ENCODE data around the gene CYP4X1.
"Not testable (repeated sequence)": the region's sequence is repeated elsewhere in the genome, so short reads cannot be mapped to it uniquely, and the experiment has no call there.

Gene CYP4X1

GRCh38 chr1:47023268-47024140 lies at the start of gene CYP4X1:
Gene CYP4X1 (plus strand): TSS chr1:47023669. CDS start chr1:47023818, 149 bp downstream.
- DNase-seq, result no peak

DNA sequence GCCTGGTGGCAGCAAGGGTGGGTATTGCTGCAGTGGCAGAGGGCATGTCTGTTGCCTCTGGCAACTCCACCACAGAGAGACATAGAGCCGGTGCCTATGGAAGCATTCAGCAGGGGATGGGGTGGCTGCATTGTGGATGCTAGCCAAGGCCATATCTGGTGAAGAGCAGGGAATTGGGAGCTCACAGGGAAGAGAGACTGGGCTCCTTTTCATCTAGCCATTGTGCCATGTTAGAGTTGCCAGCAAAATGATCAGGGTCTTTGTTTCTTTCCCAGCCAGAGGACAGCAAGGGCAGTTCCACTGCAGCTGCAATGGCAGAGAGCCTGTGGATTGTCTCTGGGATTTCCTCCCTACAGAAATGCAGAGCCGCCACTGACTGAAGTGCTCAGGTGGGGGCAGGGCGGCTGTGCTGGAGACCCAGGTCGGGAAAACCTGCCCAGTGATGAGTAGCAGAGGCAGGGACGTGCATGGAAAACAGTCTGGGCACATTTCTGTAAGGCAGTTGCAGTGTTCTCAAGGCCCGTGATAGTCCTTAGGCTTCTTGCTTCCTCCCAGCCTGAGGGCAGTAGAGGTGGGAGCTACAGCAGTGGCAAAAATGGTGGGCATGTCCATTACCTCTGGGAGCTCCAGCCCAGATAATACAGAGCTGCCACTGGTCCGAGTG lies 40.2 kb upstream of the CYP4X1 start:
- no peak for DNase-seq

DNA sequence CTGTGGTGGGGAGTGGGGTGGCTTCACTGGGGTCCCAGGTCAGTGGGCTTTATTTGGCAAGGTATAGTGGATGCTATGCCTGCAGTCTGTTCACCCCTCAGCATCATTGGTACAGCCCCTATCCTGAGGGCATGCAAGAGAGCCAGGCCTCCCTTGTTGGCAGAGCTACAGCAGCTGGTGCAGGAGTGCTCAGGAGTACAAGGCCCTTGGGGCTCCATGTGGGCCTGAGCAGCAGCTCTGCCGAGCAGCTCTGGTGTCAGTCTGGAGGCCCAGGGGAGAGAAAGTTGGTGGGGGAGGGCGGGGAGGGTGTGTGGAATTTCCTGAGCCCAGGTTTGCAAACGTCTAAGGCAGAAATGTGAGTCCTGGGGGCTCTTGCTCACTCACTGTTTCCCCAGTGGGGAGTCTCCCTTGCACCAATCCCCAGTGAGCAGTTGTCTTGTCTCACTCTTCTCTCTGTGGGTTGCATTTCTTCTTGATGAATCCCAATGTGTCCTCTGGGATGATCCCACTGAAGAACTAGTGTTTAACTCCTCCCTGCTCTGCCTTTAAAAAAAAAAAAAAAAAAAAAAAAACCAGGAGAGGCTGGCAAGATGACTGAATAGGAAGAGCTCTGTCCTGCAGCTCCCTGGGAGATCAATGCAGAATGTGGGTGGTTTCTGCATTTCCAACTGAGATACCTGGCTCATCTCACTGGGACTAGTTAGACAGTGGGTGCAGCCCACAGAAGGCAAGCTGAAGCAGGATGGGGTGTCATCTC lies 39.5 kb upstream of the CYP4X1 start:
- DNase-seq, result no peak

DNA sequence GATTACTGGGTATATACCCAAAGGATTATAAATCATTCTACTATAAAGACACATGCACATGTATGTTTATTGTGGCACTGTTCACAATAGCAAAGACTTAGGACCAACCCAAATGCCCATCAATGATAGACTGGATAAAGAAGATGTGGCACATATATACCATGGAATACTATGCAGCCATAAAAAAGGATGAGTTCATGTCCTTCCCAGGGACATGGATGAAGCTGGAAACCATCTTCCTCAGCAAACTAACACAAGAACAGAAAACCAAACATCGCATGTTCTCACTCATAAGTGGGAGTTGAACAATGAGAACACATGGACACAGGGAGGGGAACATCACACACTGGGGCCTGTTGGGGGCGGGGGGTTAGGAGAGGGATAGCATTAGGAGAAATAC lies 32.9 kb upstream of the CYP4X1 start:
- DNase-seq, result not testable (repeated sequence)

- DNase-seq, result no peak
These were observed 32.2 kb upstream of the CYP4X1 start for GRCh38 chr1:46991083-46991923.

DNA sequence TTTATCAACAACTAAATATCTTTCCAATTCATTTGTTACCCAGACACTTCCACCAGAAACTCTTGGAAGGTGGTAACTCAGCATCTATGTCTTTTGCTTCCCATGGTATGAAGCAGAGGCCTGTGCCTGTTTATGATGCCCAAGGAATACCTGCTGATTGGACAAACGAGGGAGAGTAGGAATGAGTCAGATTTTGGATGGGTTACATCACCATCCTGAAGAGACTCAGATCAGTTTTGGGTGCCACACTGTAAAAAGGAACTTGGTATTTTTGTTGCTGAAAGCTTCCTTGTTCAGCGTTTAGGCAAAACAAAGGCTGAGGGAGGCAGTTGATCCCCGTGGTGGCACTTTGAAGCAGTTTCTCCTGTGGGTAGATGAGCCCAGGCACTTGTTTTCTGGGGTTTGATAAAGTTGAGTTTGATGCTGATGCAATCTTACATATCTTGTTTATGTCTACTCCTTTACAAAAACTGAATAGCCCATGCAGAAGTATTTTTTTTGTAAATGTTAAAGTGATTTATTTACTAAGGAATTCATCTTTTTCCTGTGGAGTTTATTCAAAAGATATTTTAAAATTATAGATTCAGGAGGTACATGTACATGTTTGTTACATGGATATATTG lies 26.7 kb upstream of the CYP4X1 start:
- no peak for DNase-seq

GRCh38 chr1:47002211-47002610 lies 21.3 kb upstream of the CYP4X1 start:
- DNase-seq, result no peak

DNA sequence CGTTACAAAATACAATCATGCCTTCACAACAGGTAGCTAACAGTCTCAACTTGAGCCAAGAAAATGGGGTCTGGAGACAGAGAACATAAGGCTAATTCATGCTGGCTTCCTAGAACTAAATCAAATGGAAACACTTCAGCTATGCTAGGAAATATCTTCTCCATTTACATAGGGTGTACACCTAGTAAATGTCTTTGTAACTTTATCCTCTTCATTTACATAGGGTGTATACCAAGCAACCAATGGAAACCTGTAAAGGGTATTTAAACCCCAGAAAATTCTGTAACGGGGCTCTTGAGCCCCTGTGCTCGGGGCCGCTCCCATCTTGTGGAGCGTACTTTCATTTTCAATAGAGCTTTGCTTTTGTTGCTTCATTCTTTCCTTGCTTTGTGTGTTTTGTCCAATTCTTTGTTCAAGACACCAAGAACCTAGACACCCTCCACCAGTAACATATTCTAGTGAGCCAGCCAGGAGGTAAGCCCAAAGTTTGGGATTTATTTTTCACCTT lies 19.5 kb upstream of the CYP4X1 start:
- DNase-seq, result no peak

DNA sequence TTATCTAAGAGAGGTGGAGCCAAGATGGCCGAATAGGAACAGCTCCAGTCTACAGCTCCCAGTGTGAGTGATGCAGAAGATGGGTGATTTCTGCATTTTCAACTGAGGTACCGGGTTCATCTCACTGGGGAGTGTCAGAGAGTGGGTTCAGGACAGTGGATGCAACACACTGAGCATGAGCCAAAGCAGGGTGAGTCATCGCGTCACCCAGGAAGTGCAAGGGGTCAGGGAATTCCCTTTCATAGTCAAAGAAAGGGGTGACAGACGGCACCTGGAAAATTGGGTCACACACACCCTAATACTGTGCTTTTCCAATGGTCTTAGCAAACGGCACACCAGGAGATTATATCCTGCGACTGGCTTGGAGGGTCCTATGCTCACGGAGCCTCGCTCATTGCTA lies 17.0 kb upstream of the CYP4X1 start:
- DNase-seq, result not testable (repeated sequence)

DNA sequence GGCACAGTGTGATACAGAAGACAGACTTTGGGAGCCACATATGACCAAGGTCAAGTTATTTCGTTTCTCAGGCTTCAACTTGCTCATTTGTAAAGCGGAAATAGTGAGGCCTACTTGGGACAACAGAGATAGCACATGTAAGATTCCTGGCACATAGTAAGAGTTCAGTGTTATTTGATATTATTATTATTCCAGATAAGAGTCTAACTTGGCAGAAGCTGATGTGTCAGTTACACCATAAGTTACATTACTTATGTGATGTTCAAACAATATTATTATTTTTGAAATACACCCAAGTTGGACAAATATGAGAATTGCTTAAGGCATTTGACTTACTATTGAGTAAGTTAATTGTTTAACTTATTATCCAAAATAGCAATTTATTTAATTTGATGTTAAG lies 10.2 kb upstream of the CYP4X1 start:
- no peak for DNase-seq

DNA sequence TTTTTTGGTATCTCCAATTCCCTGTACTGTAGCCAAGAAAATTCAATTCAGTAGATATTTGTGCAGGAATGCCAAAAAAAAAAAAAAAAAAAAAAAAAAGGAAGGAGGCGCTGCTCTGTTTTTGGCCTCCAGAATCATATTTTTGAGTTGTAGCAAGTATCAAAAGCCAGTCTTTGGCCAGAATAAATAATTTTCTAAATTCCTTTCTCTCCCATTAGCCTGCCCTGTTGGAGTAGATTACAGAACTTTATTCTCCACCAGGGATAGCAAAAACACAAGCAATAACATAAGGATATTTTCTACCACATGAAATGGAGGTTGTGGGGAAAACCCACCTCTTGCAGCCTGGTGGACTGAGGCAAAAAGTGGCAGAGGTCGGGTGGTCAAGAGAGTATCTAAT lies 2.4 kb upstream of the CYP4X1 start:
- DNase-seq, result no peak

DNA sequence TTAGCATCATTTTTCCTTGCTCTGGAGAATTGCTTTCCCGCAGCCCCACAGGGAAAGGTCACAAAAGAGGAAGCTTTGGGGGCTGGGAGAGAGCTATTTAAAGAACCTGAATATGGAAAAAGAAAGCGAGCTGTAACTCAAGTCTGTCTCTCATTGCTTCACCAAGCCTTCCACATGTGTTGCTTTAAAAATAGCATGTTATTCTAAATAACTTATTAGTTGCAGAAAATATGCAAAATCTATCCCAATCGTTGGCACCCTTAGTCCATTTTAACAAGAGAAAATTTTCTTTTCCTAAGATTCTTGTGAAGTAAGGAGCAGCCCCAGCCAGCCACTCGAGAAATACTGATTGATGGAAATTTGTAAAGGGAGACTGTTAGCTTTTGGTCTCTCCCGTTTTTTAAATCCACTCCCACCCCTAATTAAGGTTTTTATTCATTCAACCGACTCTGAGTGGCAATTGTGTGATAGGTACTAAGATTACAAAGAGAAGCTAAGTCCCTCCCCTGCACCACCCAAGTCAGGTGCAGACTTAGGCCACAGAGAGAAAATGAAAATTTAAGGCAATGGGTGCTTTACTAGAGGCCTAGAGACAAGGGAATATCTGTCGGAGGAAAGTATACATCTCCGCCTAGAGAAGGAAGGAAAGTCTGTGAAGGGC lies 802 bp downstream of the CYP4X1 start:
- DNase-seq, result no peak

DNA sequence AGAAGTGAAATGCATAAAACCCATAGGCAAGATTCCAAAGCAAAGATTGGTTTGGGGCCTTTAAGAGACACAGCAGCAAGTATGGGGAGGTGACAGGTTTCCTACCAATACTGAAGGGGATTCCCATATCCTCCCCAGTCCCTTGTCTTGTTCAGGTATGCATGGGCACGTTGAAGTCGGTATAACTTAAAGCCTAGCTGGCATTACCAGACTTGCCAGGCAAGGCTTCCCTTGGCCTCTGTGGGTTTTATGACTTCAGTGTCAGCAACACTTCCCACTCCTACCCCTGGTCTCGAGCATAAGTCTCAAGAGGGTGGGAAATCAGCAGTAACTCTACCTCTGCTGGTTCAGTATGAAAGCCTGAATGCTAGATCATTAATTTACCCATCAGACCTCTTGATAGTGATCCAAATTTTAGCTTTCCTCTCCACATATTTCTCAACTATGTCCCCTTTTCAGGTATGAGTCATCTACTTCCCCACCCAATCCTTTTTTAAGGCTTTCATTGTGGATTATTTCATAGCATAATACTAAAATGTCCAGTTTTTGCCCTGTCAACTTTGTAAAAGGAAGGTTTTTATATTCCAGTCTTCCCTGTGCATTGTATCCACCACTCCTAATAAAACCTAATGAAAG lies 6.8 kb downstream of the CYP4X1 start:
- DNase-seq, result no peak

- DNase-seq, result no peak
These were observed 7.6 kb downstream of the CYP4X1 start for GRCh38 chr1:47031059-47031458.

GRCh38 chr1:47031585-47031984 lies 8.1 kb downstream of the CYP4X1 start:
- DNase-seq, result no peak

DNA sequence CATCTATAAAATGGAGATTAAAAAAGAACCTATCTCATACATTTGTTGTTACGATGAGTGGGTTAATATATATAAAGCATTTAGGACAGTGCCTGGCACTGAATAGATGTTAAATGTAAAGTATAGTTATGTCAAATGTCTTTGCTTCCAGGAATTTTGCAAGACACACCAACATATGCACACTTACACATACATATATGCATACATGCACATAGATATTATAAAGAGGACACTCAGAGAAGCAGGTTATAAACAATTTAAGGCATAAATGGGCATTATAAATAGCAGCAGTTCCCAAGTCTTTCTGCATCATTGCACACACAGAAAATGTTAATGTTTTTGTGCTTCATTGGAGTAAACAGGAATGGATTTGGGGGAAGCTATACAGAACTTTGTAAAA lies 13.3 kb downstream of the CYP4X1 start:
- no peak for DNase-seq

- no peak for DNase-seq
These were observed 35.9 kb downstream of the CYP4X1 start for GRCh38 chr1:47059376-47059775.

DNA sequence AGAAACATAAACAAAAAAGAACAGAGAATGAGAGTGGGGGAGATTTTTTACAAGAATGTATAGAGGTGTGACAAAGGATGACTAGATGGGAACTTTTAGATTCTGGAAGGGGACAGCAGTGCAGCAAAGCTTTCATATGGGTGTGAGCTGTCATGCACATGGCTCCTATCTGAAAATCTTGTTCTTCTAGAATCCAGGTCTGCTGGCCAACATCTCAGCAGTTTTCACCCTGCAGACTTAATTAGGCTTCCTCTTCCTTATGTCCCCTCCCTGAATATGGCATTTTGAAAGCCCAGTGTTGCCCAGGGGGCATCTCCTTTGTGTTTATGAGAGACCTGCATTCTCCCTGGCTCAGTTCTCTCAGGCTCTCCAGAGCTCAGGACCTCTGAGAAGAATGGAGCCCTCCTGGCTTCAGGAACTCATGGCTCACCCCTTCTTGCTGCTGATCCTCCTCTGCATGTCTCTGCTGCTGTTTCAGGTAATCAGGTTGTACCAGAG lies 43.7 kb downstream of the CYP4X1 start, which contains the start of gene CYP4Z1:
CYP4Z1 (plus strand) TSS at position 135 of the 498 bp plus-strand sequence; CDS start at position 395, 260 bp downstream.
- DNase-seq, result no peak

- not testable (repeated sequence) for DNase-seq
These were observed 45.6 kb downstream of the CYP4X1 start for GRCh38 chr1:47069080-47069479.

DNA sequence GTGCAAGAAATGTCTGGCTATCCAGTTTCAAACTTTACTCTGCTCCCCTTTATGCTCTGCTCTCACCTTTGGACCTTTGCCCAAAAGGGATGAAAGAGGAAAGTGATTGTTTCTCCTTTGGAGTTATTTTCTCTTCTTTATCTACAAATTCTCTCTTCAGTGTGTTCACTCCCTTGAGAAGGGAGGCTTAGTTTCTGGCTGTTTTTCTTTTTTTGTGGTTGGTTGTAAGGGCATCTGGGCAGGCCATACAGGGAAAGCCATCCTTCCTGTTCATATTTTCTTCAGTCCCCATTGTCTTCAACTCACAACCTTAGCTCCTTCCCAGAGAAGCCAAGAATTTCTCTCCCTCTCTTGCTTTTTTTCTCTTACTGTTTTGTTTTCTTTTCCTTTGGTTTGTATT lies 46.0 kb downstream of the CYP4X1 start:
- DNase-seq, result not testable (repeated sequence)

Measured in NCI-H187 (cell line).